DMS114 treated with DMSO at 0.1 percent for 48 hours (cell line): ENCODE results near the gene CPSF2.

ENCODE experiments used
- DNase-seq: peaks from one replicate; lab custom pipeline; 2025; ENCODE audit not compliant: unreplicated experiment; lab: John Stamatoyannopoulos, UW

Gene CPSF2

DNA sequence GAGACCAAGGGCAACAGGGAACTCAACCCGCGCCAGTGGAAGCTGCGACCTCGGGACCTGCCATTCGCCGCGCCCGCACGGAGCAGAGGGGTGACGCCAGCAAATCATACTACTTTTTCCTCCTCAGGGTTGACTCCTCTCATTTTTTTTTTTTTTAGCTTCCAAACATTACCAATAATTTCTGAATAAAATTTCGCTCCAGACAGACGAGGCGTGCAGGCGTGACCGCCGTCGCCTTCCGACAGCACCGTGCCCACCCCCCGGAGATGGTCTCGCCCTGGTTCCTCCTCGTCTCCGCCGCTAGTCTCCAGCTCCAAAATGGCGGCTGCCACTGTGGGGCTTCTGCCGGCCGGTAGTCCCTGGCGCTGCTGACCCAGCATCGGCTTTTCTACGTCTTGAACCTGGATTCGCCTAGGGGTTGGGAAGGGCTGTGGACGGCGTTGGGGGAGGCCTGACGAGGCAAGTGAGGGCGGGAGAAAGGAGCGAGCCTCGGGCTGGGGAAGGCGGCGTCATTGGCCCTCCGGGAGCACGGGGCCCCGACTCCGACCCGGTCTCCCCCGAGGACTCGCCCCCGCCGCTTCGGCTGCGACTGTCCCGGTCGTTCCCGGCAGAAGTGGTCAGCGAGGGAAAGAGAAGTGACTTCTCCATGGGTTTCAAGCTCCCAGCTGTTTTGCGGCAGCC, at the start of gene CPSF2, which contains the start of gene NDUFB1:
Gene CPSF2 (plus strand): TSS at position 300 of the 681 bp plus-strand sequence. CDS start 9,016 bp downstream, outside the sequence.
Gene NDUFB1 (minus strand): TSS at position 37 of the 681 bp plus-strand sequence. CDS start 4,069 bp downstream, outside the sequence.
- peak; percentile 79 for DNase-seq

DNA sequence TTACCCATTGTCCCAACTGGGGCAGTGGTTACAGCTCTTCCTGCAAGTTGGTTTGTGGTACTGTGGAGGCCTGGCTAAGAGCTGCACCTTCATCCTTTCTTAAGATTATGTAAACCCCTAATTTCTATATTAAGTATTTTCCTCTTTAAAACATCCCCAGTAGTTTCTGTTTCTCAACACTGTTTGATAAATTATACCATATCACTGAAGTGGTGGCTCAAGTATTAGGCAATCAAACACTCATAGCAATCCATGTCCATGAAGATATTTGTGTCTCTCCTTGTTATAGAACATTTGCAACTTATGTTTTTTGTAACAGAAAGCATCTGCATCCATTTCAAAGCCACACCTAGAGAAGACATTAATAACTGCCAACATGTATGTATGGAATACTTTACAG, 47.2 kb upstream of the CPSF2 start:
- no peak for DNase-seq

DNA sequence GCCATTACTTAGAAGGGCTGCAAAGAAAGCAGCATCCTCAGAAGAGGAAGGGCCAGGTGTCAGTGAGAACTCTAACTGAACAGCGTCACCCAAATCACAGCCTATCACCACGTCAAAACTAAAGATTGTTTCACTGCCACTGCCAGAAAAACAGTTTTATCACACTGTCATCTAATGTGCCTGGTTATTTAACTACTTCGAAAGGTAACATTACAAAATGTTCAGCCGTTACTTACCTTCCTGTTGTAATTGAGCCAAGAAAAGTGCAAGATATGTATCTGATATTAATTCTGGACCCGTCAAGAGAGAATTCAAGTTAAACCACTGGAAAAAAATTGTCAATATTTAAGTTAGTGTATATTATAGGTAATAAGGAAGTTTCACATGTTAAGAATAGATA, 33.3 kb upstream of the CPSF2 start:
- no peak for DNase-seq

DNA sequence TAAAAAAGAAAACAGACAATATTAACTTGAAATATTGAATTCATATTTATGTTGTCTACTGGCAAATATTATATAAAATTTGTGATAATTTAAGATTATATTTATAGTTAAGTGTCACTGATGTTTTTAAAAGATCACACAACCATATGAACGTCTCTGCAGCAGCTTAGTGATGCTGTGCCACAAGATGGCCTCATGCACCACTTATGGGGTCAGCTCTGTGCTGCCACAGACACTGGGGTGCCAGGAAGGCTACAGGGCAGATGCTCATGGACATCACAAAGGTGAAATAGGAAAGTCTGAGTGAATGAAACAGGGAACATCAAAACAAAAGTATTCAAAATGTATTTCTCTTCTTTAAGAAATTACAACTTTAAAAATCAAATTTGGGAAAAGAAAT, 28.4 kb upstream of the CPSF2 start:
- no peak for DNase-seq

DNA sequence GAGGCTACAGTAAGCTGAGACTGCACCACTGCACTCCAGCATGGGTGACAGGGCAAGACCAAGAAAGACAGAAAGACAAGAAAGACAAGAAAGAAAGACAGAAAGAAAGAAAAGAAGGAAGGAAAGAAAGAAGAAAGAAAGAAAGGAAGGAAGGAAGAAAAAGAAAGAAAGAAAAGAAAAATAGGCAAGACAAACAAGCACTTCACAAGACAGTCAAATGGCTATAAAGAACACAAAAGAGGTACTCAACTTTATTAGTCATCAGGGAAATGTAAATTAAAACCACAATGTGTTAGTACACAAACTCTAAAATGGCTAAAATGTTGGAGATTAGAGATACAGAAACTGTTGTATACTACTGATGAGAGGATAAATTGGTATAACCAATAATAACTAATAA, 22.0 kb upstream of the CPSF2 start:
- no peak for DNase-seq

DNA sequence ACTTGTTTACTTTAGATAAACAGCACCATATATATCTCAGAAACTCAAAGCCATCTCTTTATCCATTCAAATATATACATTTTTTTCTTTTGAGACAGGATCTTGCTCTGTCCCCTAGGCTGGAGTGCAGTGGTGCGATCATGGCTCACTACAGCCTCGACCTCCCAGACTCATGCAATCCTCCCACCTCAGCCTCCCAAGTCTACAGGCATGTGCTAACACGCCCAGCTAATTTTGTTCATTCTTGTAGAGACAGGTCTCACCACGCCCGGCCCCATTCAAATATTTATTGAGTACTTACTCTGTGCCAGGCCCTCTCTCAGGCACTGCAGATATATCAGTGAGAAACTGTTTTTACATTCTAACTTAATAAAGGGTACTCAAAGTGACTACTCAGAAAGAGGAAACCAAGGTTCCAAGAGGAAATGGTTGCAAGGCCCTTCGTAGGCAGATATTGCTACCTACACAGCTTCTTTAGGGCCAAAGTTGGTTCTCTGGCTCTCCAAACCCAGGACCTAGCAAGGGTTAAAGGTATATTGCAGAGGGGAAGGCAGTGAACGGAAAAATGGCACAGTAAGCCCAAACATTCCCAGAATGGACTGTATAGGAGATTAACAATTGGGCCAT, 18.3 kb upstream of the CPSF2 start:
- DNase-seq, result no peak

DNA sequence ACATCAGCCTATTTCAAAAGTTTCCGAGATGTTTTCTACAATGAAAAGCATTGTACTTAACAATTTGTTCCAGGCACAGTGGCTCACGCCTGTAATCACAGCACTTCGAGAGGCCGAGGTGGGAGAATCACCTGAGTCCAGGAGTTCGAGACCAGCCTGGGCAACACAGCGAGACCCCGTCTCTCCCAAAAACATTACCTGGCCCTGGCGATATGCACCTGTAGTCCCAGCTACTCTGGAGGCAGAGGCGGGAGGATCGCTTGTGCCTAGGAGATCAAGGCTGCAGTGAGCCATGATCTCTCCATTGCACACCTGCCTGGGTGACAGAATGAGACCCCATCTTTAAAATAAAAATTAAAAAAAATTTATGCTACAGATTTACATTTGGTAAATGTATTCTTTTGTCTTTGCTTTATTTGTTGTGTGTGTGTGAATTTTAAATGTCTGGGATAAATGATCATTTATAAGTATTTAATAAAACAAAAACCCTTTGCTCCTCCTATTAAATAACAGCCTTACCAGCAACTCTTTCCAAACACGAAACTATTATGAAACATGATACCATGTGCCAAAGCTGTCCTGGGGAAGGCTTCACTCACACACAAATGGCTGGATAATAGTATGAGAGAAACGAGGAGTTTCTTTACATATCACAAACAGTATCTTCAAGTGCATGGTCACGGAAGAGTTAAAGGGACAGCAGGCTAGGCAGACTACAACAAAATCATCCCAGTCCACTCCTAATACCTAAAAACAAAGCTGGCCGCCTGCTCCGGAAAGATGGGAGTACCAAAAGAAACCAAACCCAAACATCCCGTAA, 16.5 kb upstream of the CPSF2 start:
- DNase-seq, result no peak

DNA sequence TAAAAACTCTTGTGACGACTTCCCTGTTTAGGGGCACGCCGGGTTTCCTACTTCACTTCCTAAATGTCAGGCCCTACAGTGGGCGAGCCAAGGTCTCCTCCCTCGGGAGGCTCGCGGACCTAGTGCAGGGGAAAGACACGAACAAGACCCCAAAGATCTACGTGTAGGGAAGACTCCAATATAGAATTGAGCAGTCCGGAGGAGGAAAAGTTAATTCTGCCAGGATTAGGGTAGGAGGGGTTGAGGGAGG, 16.0 kb upstream of the CPSF2 start:
- DNase-seq, result peak; percentile 36

DNA sequence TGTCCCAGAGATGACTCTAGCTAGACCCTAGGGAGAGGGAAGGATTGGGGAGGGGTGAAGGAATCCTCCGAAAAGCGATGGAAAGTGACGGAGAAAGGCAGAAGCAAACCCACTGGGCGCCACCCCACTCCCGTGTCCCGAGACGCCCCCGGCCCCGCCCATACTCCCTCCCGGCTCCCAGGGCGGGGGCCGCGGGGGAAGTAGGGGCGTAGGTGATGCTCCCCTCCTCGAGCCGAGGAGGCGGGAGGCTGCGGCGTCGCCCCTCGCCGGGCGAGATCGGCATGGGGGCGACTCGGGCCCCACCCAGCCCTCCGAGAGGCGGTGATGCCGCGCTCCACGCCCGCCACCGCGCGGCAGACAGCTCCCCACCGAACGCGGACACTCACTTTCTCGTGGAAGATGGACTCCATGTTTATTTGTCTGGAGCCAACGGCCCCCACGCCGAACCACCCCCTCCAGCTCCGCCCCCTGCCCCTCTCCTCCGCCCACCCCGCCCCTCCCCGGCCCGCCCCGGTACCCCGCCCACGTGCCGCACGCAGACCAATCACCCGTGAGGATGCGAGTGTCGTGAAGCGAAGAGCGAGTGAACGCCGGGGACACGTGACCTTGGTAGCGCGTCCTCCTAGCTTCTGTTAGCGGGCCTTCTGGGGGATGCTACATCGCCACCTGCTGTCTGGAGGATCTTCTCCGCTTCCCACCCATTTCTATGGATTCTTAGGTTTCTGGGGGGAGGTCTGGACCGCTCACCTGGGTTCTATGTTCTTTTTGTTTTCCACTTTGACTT, 15.4 kb upstream of the CPSF2 start, which contains the start of gene ATXN3:
Gene ATXN3 (minus strand): TSS at position 440 of the 784 bp plus-strand sequence. CDS start 30 bp downstream, at position 410.
- peak; percentile 94 for DNase-seq

DNA sequence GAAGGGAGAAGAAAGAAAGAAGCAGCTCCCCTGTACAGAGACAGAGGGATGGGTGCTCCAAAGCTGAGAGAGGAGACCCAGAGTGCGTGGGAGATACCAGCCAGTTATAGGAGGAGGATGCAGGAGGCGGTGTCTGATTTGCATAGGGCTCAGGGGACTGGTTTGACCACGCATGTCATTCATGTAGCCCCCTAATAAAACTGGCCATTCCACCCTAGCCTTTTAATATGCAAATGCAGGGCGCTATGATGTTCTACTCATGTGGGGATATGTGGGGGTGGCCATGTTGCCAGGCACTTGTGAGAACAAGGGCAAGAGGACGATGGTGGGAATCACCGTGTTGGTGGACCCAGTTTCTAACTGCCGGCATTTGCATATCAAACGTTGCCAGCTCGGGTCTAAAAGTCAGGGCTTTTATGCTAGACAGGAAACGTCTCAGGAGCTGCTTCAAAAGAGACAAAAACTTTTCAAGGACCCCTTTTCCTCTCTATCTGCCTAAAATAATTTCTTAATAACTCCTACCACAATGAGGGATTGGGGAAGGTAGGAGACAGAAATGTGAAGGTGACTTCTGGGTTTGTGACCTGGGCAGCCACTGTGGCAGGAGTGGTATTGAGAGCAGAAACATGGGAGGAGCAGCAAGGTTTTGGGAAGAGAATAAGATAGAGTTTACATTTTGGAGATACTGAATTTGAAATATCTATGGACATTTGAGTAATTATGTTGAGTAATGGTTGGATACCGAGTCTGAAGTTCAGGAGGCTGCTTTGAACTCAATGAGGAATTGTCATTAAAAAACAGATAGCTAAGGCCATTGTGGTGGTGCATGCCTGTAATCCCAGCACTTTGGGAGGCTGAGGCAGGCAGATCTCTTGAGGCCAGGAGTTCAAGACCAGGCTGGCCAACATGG, 13.2 kb upstream of the CPSF2 start:
- DNase-seq, result no peak

DNA sequence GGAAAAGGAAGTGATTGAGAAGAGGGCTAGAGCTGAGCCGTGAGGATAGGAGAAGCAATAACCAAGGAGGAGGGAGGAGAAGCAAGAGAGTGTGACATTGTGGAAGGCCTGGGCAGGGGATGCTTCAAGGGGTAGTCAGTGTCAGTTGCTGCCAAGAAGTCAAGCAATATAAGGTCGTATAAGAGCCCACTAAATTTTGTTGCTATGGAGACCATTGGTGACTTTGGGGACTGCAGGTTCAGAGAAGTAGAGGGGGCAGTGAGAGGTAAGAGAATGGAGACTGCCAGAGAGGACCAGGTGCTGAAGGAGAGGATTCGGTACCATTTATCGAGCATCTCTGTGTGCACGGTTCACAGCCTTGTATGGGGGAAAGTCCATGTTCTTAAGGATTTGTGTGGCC, 12.3 kb upstream of the CPSF2 start:
- DNase-seq, result no peak

DNA sequence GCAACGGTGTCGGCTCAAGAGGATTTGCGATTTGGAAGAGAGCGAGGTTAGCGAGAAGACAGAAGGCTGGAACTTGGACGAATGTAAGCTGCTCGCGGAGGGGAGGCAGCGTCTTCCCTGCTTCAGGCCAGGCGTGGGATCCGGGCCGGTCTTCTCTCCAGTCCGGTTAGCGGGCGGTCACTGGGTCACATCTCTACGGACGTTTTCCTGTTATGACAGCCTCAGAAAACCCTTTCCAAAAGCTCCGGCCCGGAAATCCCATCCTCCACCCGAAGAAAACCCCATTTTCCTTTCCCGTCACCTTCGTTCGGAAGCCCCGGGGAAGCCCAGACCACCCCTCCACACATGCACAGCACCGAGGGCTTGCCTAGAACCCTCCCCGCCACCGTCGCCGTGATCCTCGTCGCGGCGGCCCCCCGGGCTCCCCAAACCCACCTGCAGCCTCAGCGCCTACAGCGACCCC, 531 bp upstream of the CPSF2 start:
- no peak for DNase-seq

DNA sequence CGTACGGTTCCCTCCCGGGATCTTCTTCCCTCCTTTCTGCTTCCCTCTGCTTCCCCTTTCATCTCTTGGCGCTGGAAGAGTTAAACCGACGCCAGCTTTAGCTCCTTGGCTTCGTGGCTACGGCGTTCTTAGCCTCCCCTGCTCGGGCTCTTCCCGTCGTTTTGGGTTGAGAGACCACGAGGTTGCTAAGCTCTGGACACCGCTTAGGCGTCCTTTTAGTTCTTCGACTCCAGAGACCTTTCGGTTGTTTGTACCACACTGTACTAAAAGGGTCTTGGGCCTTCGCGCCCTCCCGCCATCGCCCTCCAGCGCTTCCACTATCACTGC, 545 bp downstream of the CPSF2 start:
- no peak for DNase-seq

DNA sequence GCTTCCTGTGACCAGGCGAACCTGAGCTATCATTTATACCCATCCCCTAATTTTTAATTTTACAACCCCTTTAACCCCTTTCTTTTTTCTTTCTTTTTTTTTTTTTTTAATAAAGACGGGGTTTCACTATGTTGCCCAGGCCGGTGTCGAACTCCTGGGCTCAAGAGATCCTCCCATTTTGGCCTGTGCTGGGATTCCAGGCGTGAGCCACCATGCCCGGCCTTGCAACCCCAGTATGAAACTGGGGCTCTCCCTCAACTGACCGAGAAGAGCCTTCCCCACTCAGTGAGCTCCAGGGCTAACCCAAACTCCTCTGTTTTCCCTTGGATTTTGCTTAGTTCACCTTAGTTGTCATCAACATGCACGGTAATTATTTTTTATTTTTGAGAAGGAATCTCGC, 992 bp downstream of the CPSF2 start:
- DNase-seq, result no peak

DNA sequence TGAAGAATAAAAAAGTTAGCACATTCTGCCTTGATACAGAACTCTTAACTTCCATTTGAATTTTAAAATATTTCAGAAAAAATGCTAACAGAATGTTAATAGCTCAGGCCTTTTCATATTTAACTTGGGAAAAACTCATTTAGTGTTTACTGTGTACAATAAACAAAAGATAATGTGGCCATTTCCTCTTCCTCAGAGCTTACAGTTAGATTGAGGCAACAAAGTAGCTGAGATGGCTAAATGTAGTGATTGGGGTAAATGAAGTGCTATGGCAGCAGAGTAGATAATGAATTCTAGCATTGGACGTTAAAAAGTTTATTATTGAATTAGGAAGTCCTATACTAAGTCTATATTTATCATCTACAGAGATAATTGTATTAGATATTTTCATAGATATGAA, 12.7 kb downstream of the CPSF2 start:
- no peak for DNase-seq

DNA sequence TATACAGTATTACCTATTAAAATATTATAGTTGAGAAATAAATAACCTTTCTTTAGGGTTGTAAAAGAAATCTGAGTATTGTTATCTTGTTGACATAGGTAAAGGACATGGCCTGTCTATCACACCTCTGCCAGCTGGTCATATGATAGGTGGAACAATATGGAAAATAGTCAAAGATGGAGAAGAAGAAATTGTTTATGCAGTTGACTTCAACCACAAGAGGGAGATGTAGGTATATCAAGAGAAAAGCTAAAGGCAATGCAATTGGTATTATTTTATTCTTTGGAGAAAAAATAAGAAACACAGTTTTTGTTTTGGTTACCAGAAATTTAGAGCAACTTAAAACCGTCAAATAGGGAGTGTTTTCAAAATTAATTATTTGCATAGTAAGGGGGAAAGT, 13.5 kb downstream of the CPSF2 start:
- peak; percentile 15 for DNase-seq

DNA sequence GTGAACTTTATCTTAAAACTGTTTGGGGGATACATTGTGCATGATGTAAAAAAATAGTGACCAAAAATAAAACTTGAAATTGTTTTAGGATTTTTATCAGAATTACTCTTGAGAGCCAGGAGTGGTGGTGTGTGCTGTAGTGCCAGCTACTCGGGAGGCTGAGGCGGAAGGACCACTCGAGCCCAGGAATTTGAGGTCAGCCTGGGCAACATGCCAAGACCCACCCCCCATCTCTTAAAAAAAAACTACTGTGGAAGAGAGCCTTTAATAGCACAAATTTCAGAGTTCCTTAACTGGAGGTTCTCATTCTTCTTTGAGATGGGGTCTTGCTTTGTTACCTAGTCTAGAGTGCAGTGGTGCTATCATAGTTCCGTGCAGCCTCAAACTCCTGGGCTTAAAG, 21.5 kb downstream of the CPSF2 start:
- no peak for DNase-seq

DNA sequence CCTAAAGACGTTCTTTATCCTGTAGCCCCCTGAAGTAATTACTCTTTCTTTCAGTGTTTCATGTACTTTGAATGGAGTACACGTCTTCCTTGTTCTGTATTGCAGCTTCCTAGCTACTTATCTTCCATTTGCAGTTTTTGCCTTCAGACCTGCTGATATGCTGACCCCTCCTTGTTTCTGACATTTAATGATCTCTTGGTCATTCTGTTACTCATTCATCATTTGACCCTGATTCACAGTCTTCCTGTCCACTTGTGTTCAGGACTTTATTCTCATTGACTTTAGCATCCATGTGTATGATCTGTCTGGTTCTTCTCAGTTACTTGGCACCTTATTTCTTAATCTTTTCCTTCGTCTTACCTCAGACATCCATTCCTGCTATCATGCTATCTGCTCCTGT, 22.2 kb downstream of the CPSF2 start:
- no peak for DNase-seq

DNA sequence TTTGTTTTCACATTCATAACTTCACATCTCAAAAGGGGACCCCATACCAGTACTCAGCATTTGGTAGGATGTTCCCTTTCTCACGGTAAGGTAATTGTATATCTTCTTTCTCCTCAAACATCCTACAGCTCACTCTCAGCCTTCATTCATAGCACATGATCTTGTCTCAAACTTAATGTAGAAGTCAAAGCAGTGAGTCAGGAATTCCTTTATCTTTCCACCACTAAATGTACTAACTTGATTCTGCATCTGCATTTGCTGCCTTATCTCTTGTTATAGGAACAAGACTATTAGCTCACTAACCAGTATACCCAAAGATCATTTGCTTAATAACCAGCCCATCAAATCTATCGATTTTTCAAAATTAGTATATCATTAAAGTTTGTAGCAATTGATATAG, 22.9 kb downstream of the CPSF2 start:
- no peak for DNase-seq

DNA sequence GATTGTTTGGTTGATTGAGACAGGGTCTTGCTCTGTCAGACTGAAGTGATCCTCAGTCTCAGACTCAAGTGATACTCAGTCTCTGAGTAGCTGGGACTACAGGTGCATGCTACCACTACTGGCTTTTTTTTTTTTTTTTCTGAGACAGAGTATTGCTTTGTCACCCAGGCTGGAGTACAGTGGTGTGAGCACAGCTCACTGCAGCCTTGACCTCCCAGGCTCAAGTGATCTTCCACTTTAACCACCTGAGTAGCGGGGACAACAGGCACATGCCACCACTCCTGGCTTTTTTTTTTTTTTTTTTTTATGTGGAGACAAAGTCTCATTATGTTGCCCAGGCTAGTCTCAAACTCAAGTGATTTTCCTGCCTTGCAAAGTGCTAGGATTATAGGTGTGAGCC, 31.8 kb downstream of the CPSF2 start:
- no peak for DNase-seq
